Heart right ventricle (tissue), 16 donors: ENCODE data around the gene RPS5. TPM values are rescaled to one million over a fixed set of nuclear protein-coding genes. Genes with fewer than 3 reads are reported as not detected.

Source experiments
- ATAC-seq, 8 donors: fragments of 200-7000 bp; cut with Tn5 transposase; one replicate each; pipeline ENCODE4 v1.9.1; 2020; ENCODE audit warnings: mild to moderate bottlenecking in 8 of 8, moderate library complexity in 8 of 8, moderate number of reproducible peaks in 1 of 8
- DNase-seq, 2 donors: peaks; one replicate each; pipeline ENCODE4 v3.0.0-alpha.2; 2020
- H3K27ac ChIP-seq, 10 donors: fragments of 200-600 bp; sonication (generic) in 2 of 10; one replicate each; pipeline versions ENCODE4 v1.5.0 to v1.8.0; 2020 to 2022; ENCODE audit warnings: mild to moderate bottlenecking in 3 of 10
- H3K27me3 ChIP-seq, 7 donors: fragments of 200-600 bp; one replicate each; pipeline ENCODE4 v1.8.0; 2021 to 2022; ENCODE audit warnings: mild to moderate bottlenecking in 2 of 7
- H3K36me3 ChIP-seq, 9 donors: fragments of 200-600 bp; sonication (generic) in 1 of 9; one replicate each; pipeline versions ENCODE4 v1.5.0 to v1.8.0; 2020 to 2022; ENCODE audit warnings: mild to moderate bottlenecking in 2 of 9
- H3K4me1 ChIP-seq, 9 donors: fragments of 200-600 bp; sonication (generic) in 1 of 9; one replicate each; pipeline versions ENCODE4 v1.5.0 to v1.8.0; 2020 to 2022; ENCODE audit warnings: mild to moderate bottlenecking in 4 of 9
- H3K4me3 ChIP-seq, 10 donors: fragments of 200-600 bp; sonication (generic) in 2 of 10; one replicate each; pipeline versions ENCODE4 v1.5.0 to v1.8.0; 2020 to 2022; ENCODE audit warnings: mild to moderate bottlenecking in 7 of 10, moderate library complexity in 2 of 10
- H3K9me3 ChIP-seq, 11 donors: fragments of 200-600 bp in 10 of 11; sonication (generic) in 2 of 11; one replicate each; pipeline versions ENCODE4 v1.5.0 to v1.8.0; 2013 to 2022; ENCODE audit warnings: mild to moderate bottlenecking in 2 of 11, control low read depth in 1 of 11, moderate library complexity in 1 of 11
- WGBS, 2 donors: extraction: QIAGEN DNeasy Blood & Tissue Kit; methylation state at CpG; one replicate each; pipeline ENCODE4 v1.1.7; 2013; ENCODE audit warnings: inconsistent platforms in 1 of 2; 5-methylcytosine and 5-hydroxymethylcytosine counted together
- intact Hi-C, 10 donors: fragments of 100-400 bp; cut with DNase I; formaldehyde crosslinking; loops; one replicate each; pipeline versions ENCODE4 v1.11.1 to v1.14.2; 2022
- polyA plus RNA-seq, 2 donors: library from polyadenylated mRNA; stranded (reverse); fragments of 200-250 nt; gene quantifications; one replicate each; pipeline ENCODE4 v1.2.3, GENCODE V29; 2013
- total RNA-seq, 10 donors: library from RNA; stranded (reverse); fragmentation: NEBNext Ultra II Directional in 3 of 10; extraction: Animal tissue kit (Norgen Biotek cat#: 25700) in 3 of 10; gene quantifications; one replicate each; pipeline versions ENCODE4 v1.2.1 to v1.2.4, GENCODE V29; 2021 to 2023
- TF ChIP-seq, protein P1 (sequence below), 9 donors: fragments of 200-600 bp; sonication (generic) in 2 of 9; IDR thresholded peaks; one replicate each; pipeline versions ENCODE4 v1.5.0 to v1.8.0; 2021 to 2022; ENCODE audit warnings: antibody characterized with exemption in 9 of 9, mild to moderate bottlenecking in 5 of 9, moderate library complexity in 1 of 9
- donor health status: Arrhythmogenic right ventricular cardiomyopathy.
- donor health status: ischemic (EF 13 %, LVEDD 7.1; RV severe dilation, severe dysfunction).
- donor health status: healthy with polysubstance abuse.
- donor health status: DM: no; HTN: yes; CAD: no.
- donor health status: DM: no; HTN: no; CAD: no.
- donor health status: ischemic (EF 25% LVEDD 6.9; RV normal size, moderate dysfunction).
- donor health status: ischemic (EF 25% LVEDD 5.7; RV mildly dilated, moderate dysfunction).
- donor health status: healthy.
- donor health status: DM: yes; HTN: yes; CAD: no.
- donor health status: Ischemic cardiomyopathy.
- donor health status: ischemic (EF 35%, LVEDD 5.7; RV mildly dilated, moderate dysfunction).
- donor health status: nonischemic (EF 11% LVEDD 7.7; RV severe dilation, severe dysfunction).
- donor health status: DM: yes; HTN: yes; CAD: no.
- donor health status: PGD.
- donor health status: ischemic (EF 29% LVEDD 5.4; RV normal size, mild dysfunction).
- donor health status: nonischemic (EF 23%, LVEDD 6.1; RV moderate dilation, normal function).

RPS5 gene
- total and polyA plus RNA-seq, 12 donors = 360 to 2,053 (median 425) TPM

DNA sequence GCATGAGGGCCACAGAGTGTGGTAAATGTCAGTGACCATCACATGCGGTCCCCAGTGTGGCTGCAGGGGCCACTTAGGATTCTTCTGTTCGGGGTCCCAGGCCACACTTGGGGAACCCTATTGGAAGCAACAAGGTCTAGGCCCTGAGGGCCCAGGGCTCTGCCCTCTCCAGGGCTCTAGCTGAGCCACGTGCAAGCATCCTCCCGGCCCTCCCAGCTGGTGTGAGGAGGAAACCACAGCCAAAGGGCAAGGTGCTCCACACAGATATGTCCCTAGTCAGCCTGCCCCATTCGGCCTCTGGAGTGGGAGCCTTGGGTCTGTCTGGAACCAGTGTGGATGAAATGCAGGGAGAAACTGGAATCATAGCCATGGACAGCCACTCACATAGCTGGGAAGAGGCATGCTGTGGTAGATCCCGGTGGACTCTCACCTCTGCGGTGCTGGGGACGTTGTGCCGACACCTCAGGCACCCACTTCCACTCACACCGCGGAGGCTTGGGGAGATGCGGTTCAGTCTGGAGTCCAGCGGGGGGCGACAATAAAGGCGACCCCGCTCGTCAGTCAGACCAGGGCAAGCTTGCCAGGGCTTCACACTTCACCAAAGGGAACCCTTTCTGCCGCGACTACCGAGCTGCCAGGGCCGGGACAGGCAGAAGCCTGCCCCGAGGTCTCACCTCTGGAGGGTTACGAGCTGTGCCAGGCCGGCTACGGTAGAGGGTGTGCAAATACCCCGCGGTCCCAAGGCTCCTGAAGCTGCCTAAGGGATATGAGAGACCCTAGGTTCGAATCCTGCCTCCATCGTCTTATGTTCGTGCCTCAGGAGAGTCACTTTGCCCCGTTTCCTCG, 20.3 kb upstream of the RPS5 start:
- TF ChIP-seq, protein P1, sequence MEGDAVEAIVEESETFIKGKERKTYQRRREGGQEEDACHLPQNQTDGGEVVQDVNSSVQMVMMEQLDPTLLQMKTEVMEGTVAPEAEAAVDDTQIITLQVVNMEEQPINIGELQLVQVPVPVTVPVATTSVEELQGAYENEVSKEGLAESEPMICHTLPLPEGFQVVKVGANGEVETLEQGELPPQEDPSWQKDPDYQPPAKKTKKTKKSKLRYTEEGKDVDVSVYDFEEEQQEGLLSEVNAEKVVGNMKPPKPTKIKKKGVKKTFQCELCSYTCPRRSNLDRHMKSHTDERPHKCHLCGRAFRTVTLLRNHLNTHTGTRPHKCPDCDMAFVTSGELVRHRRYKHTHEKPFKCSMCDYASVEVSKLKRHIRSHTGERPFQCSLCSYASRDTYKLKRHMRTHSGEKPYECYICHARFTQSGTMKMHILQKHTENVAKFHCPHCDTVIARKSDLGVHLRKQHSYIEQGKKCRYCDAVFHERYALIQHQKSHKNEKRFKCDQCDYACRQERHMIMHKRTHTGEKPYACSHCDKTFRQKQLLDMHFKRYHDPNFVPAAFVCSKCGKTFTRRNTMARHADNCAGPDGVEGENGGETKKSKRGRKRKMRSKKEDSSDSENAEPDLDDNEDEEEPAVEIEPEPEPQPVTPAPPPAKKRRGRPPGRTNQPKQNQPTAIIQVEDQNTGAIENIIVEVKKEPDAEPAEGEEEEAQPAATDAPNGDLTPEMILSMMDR (IDR thresholded peaks at IDR 0.05) = no peak
- peaks cover 0 to 30% (median 14%) of the 10 kb centered on the region in 7 donors for H3K27me3 ChIP-seq
- no peaks in the 10 kb centered on the region for H3K9me3 ChIP-seq
- peaks cover 0 to 10% (median 2%) of the 10 kb centered on the region in 9 donors for H3K4me1 ChIP-seq
- no peak overlapping the region for H3K4me3 ChIP-seq
- DNase-seq (no peak), ATAC-seq (no peak)
- intact Hi-C loops = no loop called here
- 90 to 94% methylated on average over 32 of the region's 32 CpGs for WGBS, 2 donors
- H3K27ac ChIP-seq = no peak overlapping the region
- no peaks in the 10 kb centered on the region for H3K36me3 ChIP-seq

DNA sequence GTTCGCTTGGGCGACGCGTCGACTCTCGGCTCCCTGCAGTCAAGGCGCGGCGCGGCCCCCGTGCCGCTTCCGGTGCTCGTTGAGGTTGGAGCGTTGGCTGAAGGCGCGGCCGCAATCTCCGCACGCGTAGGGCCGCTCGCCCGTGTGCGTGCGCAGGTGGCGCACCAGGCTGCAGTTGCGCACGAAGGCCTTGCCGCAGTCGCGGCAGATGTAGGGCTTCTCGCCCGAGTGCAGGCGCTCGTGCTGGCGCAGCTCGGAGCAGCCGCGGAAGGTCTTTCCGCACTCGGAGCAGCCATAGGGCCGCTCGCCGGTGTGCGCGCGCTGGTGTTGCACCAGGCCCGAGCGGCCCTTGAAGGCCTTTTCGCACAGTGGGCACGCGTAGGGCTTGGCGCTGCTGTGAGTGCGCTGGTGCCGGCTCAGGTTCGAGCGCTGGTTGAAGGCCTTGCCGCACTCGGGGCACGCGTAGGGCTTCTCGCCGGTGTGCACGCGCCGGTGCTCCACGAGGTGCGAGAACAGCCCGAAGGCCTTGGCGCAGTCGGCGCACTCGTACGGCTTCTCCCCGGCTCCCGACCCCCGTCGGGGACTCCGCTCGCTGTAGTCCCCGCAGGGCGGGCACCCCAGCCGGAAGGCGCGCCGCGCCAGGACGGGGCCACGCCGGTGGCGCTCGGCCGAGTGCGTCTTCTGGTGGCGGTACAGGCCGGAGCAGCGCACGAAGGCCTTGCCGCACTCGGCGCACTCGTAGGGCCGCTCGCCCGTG, 19.2 kb upstream of the RPS5 start:
- DNase-seq = no peak
- Histone ChIP-seq H3K4me3 (no peak overlapping the region), H3K9me3 (no peaks in the 10 kb centered on the region), H3K4me1 (peaks cover 0 to 14% (median 5%) of the 10 kb centered on the region in 9 donors), H3K36me3 (no peaks in the 10 kb centered on the region), H3K27me3 (peaks cover 0 to 30% (median 14%) of the 10 kb centered on the region in 7 donors), H3K27ac (no peak overlapping the region)
- 24 to 30% methylated on average over 95 to 106 of the region's 106 CpGs for WGBS, 2 donors
- intact Hi-C loops = no loop called here
- TF ChIP-seq, protein P1 (IDR thresholded peaks at IDR 0.05) = no peak
- ATAC-seq = no peak

DNA sequence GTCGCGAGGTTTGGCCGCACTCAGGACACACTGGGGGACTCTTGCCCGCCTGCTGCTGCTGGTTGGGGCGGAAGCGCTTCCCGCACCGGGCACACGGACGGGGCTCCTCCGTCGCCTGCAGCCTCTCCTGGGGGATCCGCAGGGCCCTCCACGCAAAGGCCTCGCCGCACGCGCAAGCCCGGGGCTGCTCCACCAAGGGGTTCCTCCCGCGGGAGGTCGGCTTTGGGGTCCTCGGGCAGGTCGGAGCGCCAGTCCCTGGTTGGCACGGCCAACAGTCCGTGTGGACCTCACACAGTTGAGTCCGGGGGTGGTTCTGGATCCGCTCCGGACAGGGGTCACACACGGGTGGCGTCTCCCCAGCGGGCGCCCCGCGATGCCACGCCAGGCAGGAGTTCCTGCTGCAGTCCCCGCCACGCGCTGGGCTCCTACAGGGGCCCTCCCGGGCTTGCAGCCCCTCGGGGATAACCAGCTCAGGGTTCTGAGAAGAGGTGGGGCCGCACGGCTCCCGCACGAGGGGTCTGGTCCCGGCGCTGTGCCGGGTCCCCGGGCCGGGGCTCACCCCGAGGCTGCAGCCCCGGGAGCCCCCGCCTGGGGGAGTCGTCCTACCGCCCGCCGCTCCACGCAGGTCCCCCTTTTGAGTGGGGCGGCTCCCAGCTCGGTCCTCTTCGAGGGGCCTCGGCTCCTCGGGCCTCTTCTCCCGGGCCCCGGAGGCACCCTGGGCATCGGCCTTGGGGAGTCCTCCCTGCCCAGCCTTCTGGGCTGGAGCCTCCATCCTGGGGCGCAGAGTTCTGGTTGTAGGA, 18.3 kb upstream of the RPS5 start:
- DNase-seq (no peak), ATAC-seq (no peak)

More for the DNA sequence above, 18.3 kb upstream of the RPS5 start:
- peaks cover 0 to 30% (median 14%) of the 10 kb centered on the region in 7 donors for H3K27me3 ChIP-seq
- H3K9me3 ChIP-seq = no peaks in the 10 kb centered on the region
- no peak overlapping the region for H3K27ac ChIP-seq
- H3K4me3 ChIP-seq = no peak overlapping the region
- TF ChIP-seq, protein P1 (IDR thresholded peaks at IDR 0.05) = no peak
- no peaks in the 10 kb centered on the region for H3K36me3 ChIP-seq
- intact Hi-C loops = no loop called here
- 69% methylated on average over 59 to 68 of the region's 68 CpGs for WGBS, 2 donors
- H3K4me1 ChIP-seq = peaks cover 0 to 12% (median 4%) of the 10 kb centered on the region in 9 donors
